SK-N-SH (cell line): ENCODE data around the gene SLIT1. TPM values are rescaled to one million over a fixed set of nuclear protein-coding genes. Genes with fewer than 3 reads are reported as not detected.

Experiments
- CTCF ChIA-PET: fragments of 300-600, 350-600 bp; formaldehyde crosslinking; extraction: SDS; loops from one replicate; lab custom pipeline; 2021; lab: Yijun Ruan, JAX
- POLR2A ChIA-PET: fragments of 350-600 bp; sonication (Branson Sonifier 250); formaldehyde crosslinking; extraction: SDS; loops from one replicate; lab custom pipeline; 2020; ENCODE audit warnings: antibody characterized with exemption, inconsistent platforms; lab: Yijun Ruan, JAX
- DNase-seq: peaks from one replicate; pipeline ENCODE4 v3.0.0; 2012
- H2AFZ ChIP-seq: fragments of 200-600 bp; sonication (generic); 2 replicates; pipeline ENCODE4 v1.8.1; 2016; ENCODE audit warnings: antibody characterized with exemption, mild to moderate bottlenecking, low read depth
- H3F3A ChIP-seq: fragments of 200-600 bp; sonication (generic); replicated peaks from 2 replicates; pipeline ENCODE3; 2016; ENCODE audit warnings: antibody characterized with exemption, mild to moderate bottlenecking; ENCODE audit not compliant: insufficient read depth
- H3K27ac ChIP-seq, 2 experiments: fragments of 200-500 bp in 1 of 2; fragments of 200-600 bp in 1 of 2; sonication (Bioruptor generic) in 1 of 2; sonication (generic), shearing (Covaris generic) in 1 of 2; 2 replicates each; pipeline versions ENCODE4 v1.5.1 to v1.6.1; 2014 to 2016; ENCODE audit warnings: low read depth in 2 of 2, inconsistent platforms in 1 of 2, low read length in 1 of 2, mild to moderate bottlenecking in 1 of 2, mixed read lengths in 1 of 2
- H3K27me3 ChIP-seq: fragments of 200-600 bp; sonication (generic), shearing (Covaris generic); 2 replicates; pipeline ENCODE4 v1.6.1; 2016; ENCODE audit warnings: mixed run types; ENCODE audit not compliant: insufficient read depth
- H3K36me3 ChIP-seq, 2 experiments: fragments of 200-500 bp in 1 of 2; fragments of 200-600 bp in 1 of 2; sonication (Bioruptor generic) in 1 of 2; sonication (generic) in 1 of 2; replicated peaks in 1 of 2; 2 replicates each; pipeline versions ENCODE3 to v1.5.1; 2014 to 2016; ENCODE audit warnings: low read length in 1 of 2, mild to moderate bottlenecking in 1 of 2; ENCODE audit not compliant: insufficient read depth in 2 of 2, control insufficient read depth in 1 of 2
- H3K4me1 ChIP-seq, 2 experiments: fragments of 200-500 bp in 1 of 2; fragments of 200-600 bp in 1 of 2; sonication (Bioruptor generic) in 1 of 2; sonication (generic), shearing (Covaris generic) in 1 of 2; 2 replicates each; pipeline versions ENCODE4 v1.5.1 to v1.6.1; 2014 to 2016; ENCODE audit warnings: low read depth in 1 of 2, low read length in 1 of 2, mixed run types in 1 of 2; ENCODE audit not compliant: insufficient read depth in 2 of 2, control insufficient read depth in 1 of 2
- H3K4me2 ChIP-seq: fragments of 200-600 bp; sonication (generic), shearing (Covaris generic); 2 replicates; pipeline ENCODE4 v1.6.1; 2017; ENCODE audit warnings: mixed run types
- H3K4me3 ChIP-seq, 2 experiments: fragments of 200-500 bp in 1 of 2; fragments of 200-600 bp in 1 of 2; sonication (Bioruptor generic) in 1 of 2; sonication (generic), shearing (Covaris generic) in 1 of 2; 2 replicates each; pipeline versions ENCODE4 v1.5.1 to v1.8.1; 2014 to 2016; ENCODE audit warnings: low read depth in 2 of 2, inconsistent platforms in 1 of 2, low read length in 1 of 2, mild to moderate bottlenecking in 1 of 2, mixed read lengths in 1 of 2, moderate library complexity in 1 of 2
- H3K79me2 ChIP-seq: fragments of 200-600 bp; sonication (generic); 2 replicates; pipeline ENCODE4 v1.8.1; 2017; ENCODE audit warnings: mild to moderate bottlenecking; ENCODE audit not compliant: insufficient read depth
- H3K9ac ChIP-seq: fragments of 200-600 bp; sonication (generic); 2 replicates; pipeline ENCODE4 v1.6.1; 2017; ENCODE audit warnings: mixed run types
- H3K9me2 ChIP-seq: fragments of 200-600 bp; sonication (generic); 2 replicates; pipeline ENCODE4 v1.6.1; 2017; ENCODE audit warnings: mixed run types
- H3K9me3 ChIP-seq: fragments of 200-600 bp; sonication (generic); 2 replicates; pipeline ENCODE4 v1.6.1; 2017; ENCODE audit warnings: mixed run types, mild to moderate bottlenecking, moderate library complexity
- H4K20me1 ChIP-seq: fragments of 200-600 bp; sonication (generic); 2 replicates; pipeline ENCODE4 v1.6.1; 2017; ENCODE audit warnings: mild to moderate bottlenecking, mixed run types; ENCODE audit not compliant: insufficient read depth
- CHD2 ChIP-seq: fragments of 150-350 bp; IDR thresholded peaks from 2 replicates; pipeline ENCODE4 v1.6.1; 2018; ENCODE audit warnings: low read length; ENCODE audit not compliant: partially characterized antibody
- CTCF ChIP-seq: fragments of 200-600 bp; sonication (generic); IDR thresholded peaks from 2 replicates; pipeline ENCODE4 v1.6.1; 2017; ENCODE audit warnings: antibody characterized with exemption, mild to moderate bottlenecking, moderate library complexity
- ELF1 ChIP-seq: IDR thresholded peaks from 2 replicates; pipeline ENCODE4 v1.4.0; 2012
- EZH2phosphoT487 ChIP-seq: fragments of 200-600 bp; sonication (generic); IDR thresholded peaks from 2 replicates; pipeline ENCODE4 v1.6.1; 2017; ENCODE audit warnings: low read depth, mixed run types, mild to moderate bottlenecking, antibody characterized with exemption, moderate library complexity, borderline replicate concordance
- FOXJ3 ChIP-seq: sonication (generic); formaldehyde crosslinking; IDR thresholded peaks from 2 replicates; pipeline ENCODE4 v1.5.1; 2020; ENCODE audit warnings: mild to moderate bottlenecking, missing genetic modification reagents
- FOXM1 ChIP-seq: IDR thresholded peaks from 2 replicates; pipeline ENCODE4 v1.4.0; 2012; ENCODE audit warnings: low read depth, mild to moderate bottlenecking
- GABPA ChIP-seq: IDR thresholded peaks from 2 replicates; pipeline ENCODE4 v1.4.0; 2012; ENCODE audit warnings: low read depth, mild to moderate bottlenecking
- GATA2 ChIP-seq: sonication (generic); formaldehyde crosslinking; IDR thresholded peaks from 2 replicates; pipeline ENCODE4 v1.5.0; 2020; ENCODE audit warnings: mild to moderate bottlenecking, missing genetic modification reagents
- JUND ChIP-seq: IDR thresholded peaks from 2 replicates; pipeline ENCODE4 v1.4.0; 2012
- POLR2AphosphoS5 ChIP-seq: IDR thresholded peaks from 2 replicates; pipeline ENCODE4 v1.6.1; 2012; ENCODE audit warnings: low read depth, low read length
- RAD21 ChIP-seq: IDR thresholded peaks from 2 replicates; pipeline ENCODE4 v1.6.1; 2012; ENCODE audit warnings: mild to moderate bottlenecking, low read length
- RCOR1 ChIP-seq: fragments of 150-350 bp; IDR thresholded peaks from 2 replicates; pipeline ENCODE4 v1.6.1; 2017; ENCODE audit warnings: antibody characterized with exemption, low read length
- RFX5 ChIP-seq: IDR thresholded peaks from 2 replicates; pipeline ENCODE4 v1.6.1; 2012; ENCODE audit warnings: mild to moderate bottlenecking, improper control_type of control experiment, low read length
- TAF1 ChIP-seq: IDR thresholded peaks from 2 replicates; pipeline ENCODE4 v1.6.1; 2012; ENCODE audit warnings: low read depth, mild to moderate bottlenecking, low read length, moderate library complexity, borderline replicate concordance
- TCF12 ChIP-seq: IDR thresholded peaks from 2 replicates; pipeline ENCODE4 v1.4.0; 2012
- USF2 ChIP-seq: fragments of 150-350 bp; IDR thresholded peaks from 2 replicates; pipeline ENCODE4 v1.6.1; 2017; ENCODE audit warnings: antibody characterized with exemption, low read length, low read depth, borderline replicate concordance
- YY1 ChIP-seq: IDR thresholded peaks from 2 replicates; pipeline ENCODE4 v1.4.0; 2012; ENCODE audit warnings: low read depth, mild to moderate bottlenecking
- WGBS: methylation state at CpG from one replicate; pipeline ENCODE4 v1.1.6; 2017; ENCODE audit warnings: low lambda C conversion rate; 5-methylcytosine and 5-hydroxymethylcytosine counted together
- polyA plus RNA-seq, 3 experiments: library from polyadenylated mRNA; depleted of rRNA; stranded (reverse); fragments of >200 nt; gene quantifications; 2 replicates each; pipeline ENCODE4 v1.2.3, GENCODE V29; 2012
- TF ChIP-seq, protein P1 (sequence below): fragments of 150-350 bp; IDR thresholded peaks from 2 replicates; pipeline ENCODE4 v1.6.1; 2016; ENCODE audit warnings: mild to moderate bottlenecking, low read depth, low read length
- TF ChIP-seq, protein P2 (sequence below): IDR thresholded peaks from 2 replicates; pipeline ENCODE4 v1.4.0; 2012; ENCODE audit warnings: low read depth
- TF ChIP-seq, protein P3 (sequence below): IDR thresholded peaks from 2 replicates; pipeline ENCODE4; 2012

The SLIT1 gene
- polyA plus RNA-seq, 1 of the 3 experiments (the other 2 are of a cell fraction), result 0.05 TPM

DNA sequence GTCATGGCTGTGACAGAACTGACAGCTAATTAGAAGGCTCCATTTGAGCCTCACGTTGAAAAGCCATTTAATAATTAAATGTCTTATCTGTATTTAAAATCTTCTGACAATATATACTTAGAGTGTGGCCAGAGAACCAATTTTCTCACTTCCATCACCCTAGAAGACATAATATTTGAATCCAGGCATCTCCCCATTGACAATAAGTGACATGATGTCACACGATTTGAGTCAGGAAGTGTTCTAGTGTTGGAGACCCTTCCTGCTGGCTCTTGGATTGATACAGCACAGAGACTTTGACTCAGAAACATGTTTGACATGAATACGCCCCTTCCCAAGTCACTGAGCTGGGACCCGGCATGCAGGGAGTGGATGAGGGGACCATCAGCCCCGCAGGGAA lies 85.9 kb downstream of the SLIT1 start (continued):
- TF ChIP-seq CTCF (no peak), GABPA (no peak), GATA2 (CRISPR knock-in tag) (no peak), USF2 (no peak), TCF12 (no peak), RAD21 (no peak), CHD2 (no peak), FOXJ3 (no peak)
- TF ChIP-seq, protein P1, sequence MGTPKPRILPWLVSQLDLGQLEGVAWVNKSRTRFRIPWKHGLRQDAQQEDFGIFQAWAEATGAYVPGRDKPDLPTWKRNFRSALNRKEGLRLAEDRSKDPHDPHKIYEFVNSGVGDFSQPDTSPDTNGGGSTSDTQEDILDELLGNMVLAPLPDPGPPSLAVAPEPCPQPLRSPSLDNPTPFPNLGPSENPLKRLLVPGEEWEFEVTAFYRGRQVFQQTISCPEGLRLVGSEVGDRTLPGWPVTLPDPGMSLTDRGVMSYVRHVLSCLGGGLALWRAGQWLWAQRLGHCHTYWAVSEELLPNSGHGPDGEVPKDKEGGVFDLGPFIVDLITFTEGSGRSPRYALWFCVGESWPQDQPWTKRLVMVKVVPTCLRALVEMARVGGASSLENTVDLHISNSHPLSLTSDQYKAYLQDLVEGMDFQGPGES, result no peak
- TF ChIP-seq, all 33 proteins: peak for 0

DNA sequence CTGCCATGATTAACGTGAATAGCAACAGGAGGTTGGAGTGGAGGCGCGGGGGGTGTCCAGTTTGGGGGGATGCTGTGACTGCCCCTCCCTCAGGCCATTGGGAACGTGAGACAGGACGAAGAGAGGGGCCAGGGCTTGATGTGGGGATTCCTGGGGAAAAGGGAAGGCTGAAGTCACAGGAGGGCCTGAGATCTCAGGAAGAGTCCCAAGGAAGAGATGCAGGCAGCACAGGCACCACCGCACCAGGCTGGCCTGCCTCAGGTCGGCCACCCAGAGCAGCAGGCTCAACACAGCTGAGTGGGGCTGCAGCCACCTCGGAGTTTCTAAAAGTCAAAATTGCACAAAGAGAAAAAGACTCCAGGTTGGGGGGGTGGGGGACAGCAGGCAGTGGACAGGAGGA lies 86.7 kb downstream of the SLIT1 start:
- H3K9ac ChIP-seq, result no peak overlapping the region
- no peak for DNase-seq
- no peaks in the 10 kb centered on the region for H3F3A ChIP-seq
- H3K4me2 ChIP-seq, result no peak overlapping the region
- H3K79me2 ChIP-seq, result no peaks in the 10 kb centered on the region
- H3K4me1 ChIP-seq, result peaks cover 0 to 30% of the 10 kb centered on the region in 2 experiments; a peak in 1 of 4 replicates
- H2AFZ ChIP-seq, result no peak overlapping the region
- no peak for TF ChIP-seq TCF12
- no peak for TF ChIP-seq JUND
- TF ChIP-seq RCOR1, result no peak
- no peak for TF ChIP-seq GABPA
- no peak for TF ChIP-seq GATA2 (CRISPR knock-in tag)
- no peak for TF ChIP-seq FOXM1
- TF ChIP-seq CHD2, result no peak
- no peak for TF ChIP-seq YY1
- TF ChIP-seq EZH2phosphoT487, result no peak
- no peak for TF ChIP-seq TAF1
- no peak for TF ChIP-seq POLR2AphosphoS5
- TF ChIP-seq, protein P2, sequence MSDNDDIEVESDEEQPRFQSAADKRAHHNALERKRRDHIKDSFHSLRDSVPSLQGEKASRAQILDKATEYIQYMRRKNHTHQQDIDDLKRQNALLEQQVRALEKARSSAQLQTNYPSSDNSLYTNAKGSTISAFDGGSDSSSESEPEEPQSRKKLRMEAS, result no peak
- TF ChIP-seq USF2, result no peak
- TF ChIP-seq ELF1, result no peak
- TF ChIP-seq, protein P3, sequence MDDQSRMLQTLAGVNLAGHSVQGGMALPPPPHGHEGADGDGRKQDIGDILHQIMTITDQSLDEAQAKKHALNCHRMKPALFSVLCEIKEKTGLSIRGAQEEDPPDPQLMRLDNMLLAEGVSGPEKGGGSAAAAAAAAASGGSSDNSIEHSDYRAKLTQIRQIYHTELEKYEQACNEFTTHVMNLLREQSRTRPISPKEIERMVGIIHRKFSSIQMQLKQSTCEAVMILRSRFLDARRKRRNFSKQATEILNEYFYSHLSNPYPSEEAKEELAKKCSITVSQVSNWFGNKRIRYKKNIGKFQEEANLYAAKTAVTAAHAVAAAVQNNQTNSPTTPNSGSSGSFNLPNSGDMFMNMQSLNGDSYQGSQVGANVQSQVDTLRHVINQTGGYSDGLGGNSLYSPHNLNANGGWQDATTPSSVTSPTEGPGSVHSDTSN, result no peak
- TF ChIP-seq RFX5, result no peak
- no peak overlapping the region for H3K27ac ChIP-seq
- ChIA-PET CTCF (interaction anchor here (0.7 to 4.2 kb wide), 4 partner anchors 11 to 112 kb away, joined by 4 to 16 read pairs (median 5); no protein-coding TSS in a partner anchor), POLR2A (no interaction called here)
- H3K36me3 ChIP-seq, result no peaks in the 10 kb centered on the region
- no peaks in the 10 kb centered on the region for H3K9me3 ChIP-seq
- H3K27me3 ChIP-seq, result peaks cover 35% of the 10 kb centered on the region
- no peaks in the 10 kb centered on the region for H3K9me2 ChIP-seq
- no peak overlapping the region for H3K4me3 ChIP-seq
- WGBS, result 36% methylated on average over 8 of the region's 8 CpGs
- H4K20me1 ChIP-seq, result no peaks in the 10 kb centered on the region
